ENCODE results near the gene RIIAD1.

RIIAD1 gene

DNA sequence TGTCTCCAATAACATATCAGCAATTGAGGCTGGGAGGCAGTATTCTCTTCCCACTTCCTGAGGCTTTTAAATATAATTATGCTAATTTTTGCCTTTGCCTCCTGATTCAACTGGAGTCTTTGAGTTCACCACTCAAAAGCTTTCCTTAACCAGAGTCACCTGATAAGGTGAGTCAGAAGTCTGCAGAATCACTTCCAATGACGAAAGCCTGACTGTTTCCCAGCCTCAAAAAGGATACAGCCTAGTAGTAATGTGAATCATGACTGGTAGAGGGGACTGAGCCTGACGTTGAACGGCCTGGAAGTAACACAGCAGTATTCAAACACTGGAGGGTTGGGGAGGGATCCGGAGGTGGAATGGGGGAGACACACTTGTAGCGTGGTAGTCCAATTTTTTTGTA, 52.4 kb downstream of the RIIAD1 start:
- no peak overlapping the region for H3K4me3 ChIP-seq (ENCODE audit: control insufficient read depth, low read depth, low read length)
- TF ChIP-seq, protein P1, sequence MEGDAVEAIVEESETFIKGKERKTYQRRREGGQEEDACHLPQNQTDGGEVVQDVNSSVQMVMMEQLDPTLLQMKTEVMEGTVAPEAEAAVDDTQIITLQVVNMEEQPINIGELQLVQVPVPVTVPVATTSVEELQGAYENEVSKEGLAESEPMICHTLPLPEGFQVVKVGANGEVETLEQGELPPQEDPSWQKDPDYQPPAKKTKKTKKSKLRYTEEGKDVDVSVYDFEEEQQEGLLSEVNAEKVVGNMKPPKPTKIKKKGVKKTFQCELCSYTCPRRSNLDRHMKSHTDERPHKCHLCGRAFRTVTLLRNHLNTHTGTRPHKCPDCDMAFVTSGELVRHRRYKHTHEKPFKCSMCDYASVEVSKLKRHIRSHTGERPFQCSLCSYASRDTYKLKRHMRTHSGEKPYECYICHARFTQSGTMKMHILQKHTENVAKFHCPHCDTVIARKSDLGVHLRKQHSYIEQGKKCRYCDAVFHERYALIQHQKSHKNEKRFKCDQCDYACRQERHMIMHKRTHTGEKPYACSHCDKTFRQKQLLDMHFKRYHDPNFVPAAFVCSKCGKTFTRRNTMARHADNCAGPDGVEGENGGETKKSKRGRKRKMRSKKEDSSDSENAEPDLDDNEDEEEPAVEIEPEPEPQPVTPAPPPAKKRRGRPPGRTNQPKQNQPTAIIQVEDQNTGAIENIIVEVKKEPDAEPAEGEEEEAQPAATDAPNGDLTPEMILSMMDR (IDR thresholded peaks at IDR 0.05; ENCODE audit: control insufficient read depth, insufficient read depth, low read depth, low read length, missing control alignments): no peak

DNA sequence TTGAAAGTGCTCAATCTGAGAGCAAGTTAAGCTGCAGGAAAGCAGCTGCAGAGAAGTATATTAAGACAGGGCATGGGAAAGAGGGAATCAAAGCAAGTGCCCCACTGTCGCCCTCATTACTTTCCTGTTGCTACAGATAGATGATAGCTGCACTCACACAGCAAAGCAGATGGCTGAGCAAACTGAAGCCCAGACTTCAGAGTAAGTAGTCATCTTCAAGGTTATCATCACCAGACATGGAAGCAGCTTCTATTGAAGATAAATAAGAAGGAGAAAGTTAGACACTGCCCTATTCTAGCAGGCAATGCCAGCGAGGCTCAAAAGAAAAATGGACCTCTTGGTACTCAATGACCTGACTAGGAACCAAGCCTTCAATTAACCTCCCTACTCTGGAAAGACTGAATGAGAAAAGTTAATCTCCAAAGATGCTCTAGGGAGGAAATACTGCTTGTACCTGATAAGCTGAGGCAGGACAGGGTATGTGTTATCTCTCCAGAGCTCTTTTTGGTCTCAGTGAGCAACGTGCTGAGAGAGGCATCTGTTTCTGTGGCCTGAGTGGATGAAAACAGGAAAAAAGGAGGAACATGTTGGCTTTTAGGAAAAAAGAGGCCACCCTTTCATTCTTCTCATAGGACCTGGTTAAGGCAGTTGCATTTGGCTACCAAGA, 53.1 kb downstream of the RIIAD1 start:
- TF ChIP-seq, protein P1 (IDR thresholded peaks at IDR 0.05; ENCODE audit: control insufficient read depth, insufficient read depth, low read depth, low read length, missing control alignments): no peak
- no peak for DNase-seq (ENCODE audit: low read depth)
- no peak overlapping the region for H3K4me3 ChIP-seq (ENCODE audit: control insufficient read depth, low read depth, low read length)

More for the DNA sequence above, 52.4 kb downstream of the RIIAD1 start:
- no peak for DNase-seq (ENCODE audit: low read depth)

DNA sequence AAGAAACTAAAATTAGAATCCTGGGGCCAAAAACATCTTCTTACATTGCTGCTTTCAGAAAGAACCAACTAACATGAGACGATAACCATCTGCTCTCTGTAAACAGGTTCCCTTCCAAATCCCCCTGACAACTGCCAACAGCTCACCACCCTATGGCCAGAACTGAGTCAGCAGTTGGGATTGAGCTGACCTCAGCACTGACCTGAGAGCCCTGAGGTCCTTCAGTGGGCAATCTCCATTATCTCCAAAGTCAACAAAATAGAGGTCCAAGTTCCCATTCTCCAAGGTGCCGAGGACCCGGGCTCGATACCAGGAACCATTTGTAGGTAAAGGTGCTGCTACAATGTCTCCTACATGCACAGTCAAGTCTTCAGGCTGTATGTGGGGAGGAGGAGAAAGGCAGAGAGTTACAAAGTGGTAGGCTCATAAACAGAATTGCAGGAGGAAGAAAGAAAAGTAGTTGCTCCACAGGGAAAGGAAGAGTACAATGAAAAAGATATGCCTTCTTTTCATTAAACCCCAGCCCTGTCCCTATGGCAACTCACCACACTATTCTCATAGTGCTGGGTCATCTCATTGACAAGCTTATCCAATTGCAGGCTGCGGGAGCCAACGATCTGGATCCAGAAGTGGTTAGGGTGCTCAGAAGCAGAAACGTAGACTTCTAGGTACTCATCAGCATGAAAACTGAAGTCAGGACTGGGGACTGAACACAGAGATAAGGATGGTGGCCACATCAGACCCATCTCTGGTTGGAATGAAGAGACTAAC, 54.8 kb downstream of the RIIAD1 start:
- H3K4me3 ChIP-seq (ENCODE audit: control insufficient read depth, low read depth, low read length): no peak overlapping the region
- TF ChIP-seq, protein P1 (IDR thresholded peaks at IDR 0.05; ENCODE audit: control insufficient read depth, insufficient read depth, low read depth, low read length, missing control alignments): no peak
- no peak for DNase-seq (ENCODE audit: low read depth)

DNA sequence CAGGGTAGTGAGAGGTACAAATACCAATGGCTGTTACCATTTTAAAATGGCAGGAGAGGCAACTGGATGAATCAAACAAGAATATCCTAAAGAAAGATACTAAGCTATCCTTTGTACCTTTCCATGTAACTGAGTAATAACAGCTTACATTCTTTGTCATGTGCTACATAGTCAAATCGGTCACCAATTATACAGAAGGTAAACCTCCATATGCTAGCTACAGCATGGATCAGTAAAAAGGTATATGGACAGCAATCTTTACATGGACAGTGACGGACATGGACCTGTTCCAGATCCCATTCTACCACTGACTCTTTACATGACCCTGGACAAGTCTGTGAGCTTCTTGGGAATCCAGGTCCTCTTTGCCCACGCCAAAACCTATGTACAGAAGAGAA, 55.3 kb downstream of the RIIAD1 start:
- H3K4me3 ChIP-seq (ENCODE audit: control insufficient read depth, low read depth, low read length): no peak overlapping the region
- DNase-seq (ENCODE audit: low read depth): no peak
- TF ChIP-seq, protein P1 (IDR thresholded peaks at IDR 0.05; ENCODE audit: control insufficient read depth, insufficient read depth, low read depth, low read length, missing control alignments): no peak

DNA sequence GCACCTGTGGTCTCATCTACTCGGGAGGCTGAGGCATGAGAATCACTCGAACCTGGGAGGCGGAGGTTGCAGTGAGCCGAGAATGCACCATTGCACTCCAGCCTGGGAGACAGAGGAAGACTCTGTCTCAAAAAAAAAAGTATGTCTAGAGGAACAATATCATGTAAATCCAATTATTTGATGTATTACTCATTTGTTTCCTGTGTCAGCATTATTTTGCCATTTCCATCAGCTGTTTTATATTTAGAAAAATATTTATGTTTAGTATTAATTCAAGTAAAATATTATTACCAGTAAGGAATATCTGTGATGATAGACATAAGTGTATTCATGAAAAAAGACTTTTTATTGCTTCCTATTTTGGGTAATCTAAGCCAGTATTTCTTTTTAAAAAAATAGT, 56.0 kb downstream of the RIIAD1 start:
- H3K4me3 ChIP-seq (ENCODE audit: control insufficient read depth, low read depth, low read length): no peak overlapping the region
- no peak for DNase-seq (ENCODE audit: low read depth)
- TF ChIP-seq, protein P1 (IDR thresholded peaks at IDR 0.05; ENCODE audit: control insufficient read depth, insufficient read depth, low read depth, low read length, missing control alignments): no peak

All from AG09309 (cell line).